GM18520 (cell line): Measurements from ENCODE around the gene C6orf132.

Experiments used
- ATAC-seq: cut with Tn5 transposase; IDR thresholded peaks from one replicate; pipeline ENCODE4 v1.9.1; 2021; ENCODE audit not compliant: unreplicated experiment

The C6orf132 gene

GRCh38 chr6:42137194-42137753, 5.1 kb downstream of the C6orf132 start:
- ATAC-seq: no peak

GRCh38 chr6:42136508-42137193, 5.8 kb downstream of the C6orf132 start:
- no peak for ATAC-seq

GRCh38 chr6:42135722-42136121, 6.7 kb downstream of the C6orf132 start:
- ATAC-seq: no peak

GRCh38 chr6:42135161-42135560, 7.3 kb downstream of the C6orf132 start:
- no peak for ATAC-seq

GRCh38 chr6:42133926-42134325, 8.5 kb downstream of the C6orf132 start:
- ATAC-seq: no peak

- no peak for ATAC-seq
These were observed 10.9 kb downstream of the C6orf132 start for GRCh38 chr6:42131531-42131930.

- no peak for ATAC-seq
These were observed 13.1 kb downstream of the C6orf132 start for GRCh38 chr6:42129360-42129676.

GRCh38 chr6:42128460-42129359, 13.7 kb downstream of the C6orf132 start:
- no peak for ATAC-seq

- ATAC-seq: no peak
These were observed 16.8 kb downstream of the C6orf132 start for GRCh38 chr6:42125663-42126062.

- ATAC-seq: no peak
These were observed 17.2 kb downstream of the C6orf132 start for GRCh38 chr6:42125231-42125630.

- no peak for ATAC-seq
These were observed 18.1 kb downstream of the C6orf132 start for GRCh38 chr6:42124223-42124836.

- ATAC-seq: no peak
These were observed 18.9 kb downstream of the C6orf132 start for GRCh38 chr6:42123379-42124103.

GRCh38 chr6:42120895-42121865, 21.2 kb downstream of the C6orf132 start:
- no peak for ATAC-seq

- ATAC-seq: no peak
These were observed 24.0 kb downstream of the C6orf132 start for GRCh38 chr6:42118162-42119001.

- no peak for ATAC-seq
These were observed 24.6 kb downstream of the C6orf132 start for GRCh38 chr6:42117843-42118161.

- ATAC-seq: no peak
These were observed 28.3 kb downstream of the C6orf132 start for GRCh38 chr6:42113936-42114636.

GRCh38 chr6:42112351-42112750, 30.1 kb downstream of the C6orf132 start:
- ATAC-seq: no peak

- no peak for ATAC-seq
These were observed 31.7 kb downstream of the C6orf132 start for GRCh38 chr6:42110683-42111082.
